ENCODE data around the gene LGR6. TPM values are rescaled to one million over a fixed set of nuclear protein-coding genes. Genes with fewer than 3 reads are reported as not detected.

Gene LGR6
- total RNA-seq, 1 donor from 2014 or later: 3.1 TPM

- Mint-ChIP-seq H3K4me3 (no peak overlapping the region), H3K27me3 (ENCODE audit: low read depth) (peaks cover 29% of the 10 kb centered on the region), H3K36me3 (no peaks in the 10 kb centered on the region), H3K27ac (no peak overlapping the region), H3K9me3 (no peaks in the 10 kb centered on the region), H3K4me1 (peaks cover 33% of the 10 kb centered on the region)
- DNase-seq (ENCODE audit: low spot score in 2 of 2, unreplicated experiment in 2 of 2): no peak
- TF ChIP-seq CTCF (IDR thresholded peaks at IDR 0.05; ENCODE audit: unreplicated experiment): no peak
Observed at GRCh38 chr1:202287196-202287595, 93.6 kb downstream of the LGR6 start.

GRCh38 chr1:202288177-202288576 lies 94.6 kb downstream of the LGR6 start:
- no peak overlapping the region for H3K4me3 Mint-ChIP-seq
- peaks cover 32% of the 10 kb centered on the region for H3K27me3 Mint-ChIP-seq (ENCODE audit: low read depth)
- H3K4me1 Mint-ChIP-seq: peaks cover 25% of the 10 kb centered on the region
- H3K27ac Mint-ChIP-seq: no peak overlapping the region
- H3K9me3 Mint-ChIP-seq: no peaks in the 10 kb centered on the region
- DNase-seq (ENCODE audit: low spot score in 2 of 2, unreplicated experiment in 2 of 2): no peak
- no peak for TF ChIP-seq CTCF (IDR thresholded peaks at IDR 0.05; ENCODE audit: unreplicated experiment)
- no peaks in the 10 kb centered on the region for H3K36me3 Mint-ChIP-seq

- no peaks in the 10 kb centered on the region for H3K36me3 Mint-ChIP-seq
- no peak overlapping the region for H3K4me3 Mint-ChIP-seq
- no peaks in the 10 kb centered on the region for H3K9me3 Mint-ChIP-seq
- DNase-seq (ENCODE audit: low spot score in 2 of 2, unreplicated experiment in 2 of 2): no peak
- no peak for TF ChIP-seq CTCF (IDR thresholded peaks at IDR 0.05; ENCODE audit: unreplicated experiment)
- H3K27ac Mint-ChIP-seq: no peak overlapping the region
- H3K4me1 Mint-ChIP-seq: peaks cover 17% of the 10 kb centered on the region
- peaks cover 34% of the 10 kb centered on the region for H3K27me3 Mint-ChIP-seq (ENCODE audit: low read depth)
Observed at GRCh38 chr1:202289009-202289408, 95.4 kb downstream of the LGR6 start.

- TF ChIP-seq CTCF (IDR thresholded peaks at IDR 0.05; ENCODE audit: unreplicated experiment): no peak
- H3K9me3 Mint-ChIP-seq: no peaks in the 10 kb centered on the region
- no peak for DNase-seq (ENCODE audit: low spot score in 2 of 2, unreplicated experiment in 2 of 2)
- H3K27me3 Mint-ChIP-seq (ENCODE audit: low read depth): peaks cover 31% of the 10 kb centered on the region
- H3K4me1 Mint-ChIP-seq: peaks cover 14% of the 10 kb centered on the region
- H3K4me3 Mint-ChIP-seq: no peak overlapping the region
- H3K27ac Mint-ChIP-seq: no peak overlapping the region
- H3K36me3 Mint-ChIP-seq: no peaks in the 10 kb centered on the region
Observed at GRCh38 chr1:202291001-202291400, 97.4 kb downstream of the LGR6 start.

DNA sequence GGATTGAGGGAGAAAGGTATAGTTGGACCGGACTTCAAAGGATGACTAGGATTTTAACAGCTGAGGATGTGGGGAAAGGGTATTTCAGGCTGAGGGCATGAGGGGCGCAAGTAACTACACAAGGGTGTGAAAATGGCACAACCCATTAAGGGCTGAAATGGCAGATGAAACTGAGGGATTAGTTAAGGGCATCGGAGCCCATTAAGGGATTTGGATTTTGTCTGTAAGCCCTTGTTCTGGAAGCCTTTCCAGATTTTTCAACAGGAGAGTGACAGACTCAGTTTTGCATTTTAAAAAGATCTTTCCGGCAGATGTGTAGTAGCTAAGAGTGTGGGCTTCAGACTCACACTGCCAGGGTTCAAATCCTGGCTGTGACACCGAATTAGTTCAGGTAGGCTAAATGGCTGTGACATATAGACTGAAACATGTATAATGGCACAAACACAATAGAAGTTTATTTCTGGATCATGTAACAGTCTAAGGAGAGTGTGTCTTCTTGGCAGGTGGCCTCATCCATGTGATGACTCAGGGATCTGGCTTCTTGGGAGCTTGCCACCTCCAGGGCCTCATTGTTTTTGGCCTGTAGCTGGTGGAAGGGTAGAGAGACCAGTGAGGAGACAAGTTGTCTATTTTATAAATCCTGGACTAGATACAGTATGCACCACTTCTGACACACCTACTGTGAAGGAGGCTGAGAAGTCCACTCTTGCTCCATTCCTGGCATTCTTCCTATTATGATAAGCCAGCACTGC lies 98.5 kb downstream of the LGR6 start:
- no peak for DNase-seq (ENCODE audit: low spot score in 2 of 2, unreplicated experiment in 2 of 2)
- Mint-ChIP-seq H3K4me3 (no peak overlapping the region), H3K27me3 (ENCODE audit: low read depth) (peaks cover 36% of the 10 kb centered on the region), H3K4me1 (peaks cover 9% of the 10 kb centered on the region), H3K27ac (no peak overlapping the region), H3K9me3 (no peaks in the 10 kb centered on the region), H3K36me3 (no peaks in the 10 kb centered on the region)
- TF ChIP-seq CTCF (IDR thresholded peaks at IDR 0.05; ENCODE audit: unreplicated experiment): no peak

All from mesothelial cell of epicardium (in vitro differentiated cells).